Fibroblast of the aortic adventitia (primary cell): Measurements from ENCODE around the gene ZC2HC1B. TPM values are rescaled to one million over a fixed set of nuclear protein-coding genes. Genes with fewer than 3 reads are reported as not detected.

ENCODE experiments used
- DNase-seq: peaks from one replicate; pipeline ENCODE4 v3.0.0-alpha.2; 2010; ENCODE audit warnings: low read depth
- H3K4me3 ChIP-seq: 2 replicates; pipeline ENCODE4 v1.5.1; 2011; ENCODE audit warnings: low read depth, mild to moderate bottlenecking, control low read depth, low read length, moderate library complexity
- total RNA-seq: library from RNA; depleted of rRNA; stranded (reverse); fragments of >200 nt; gene quantifications from 2 replicates; pipeline ENCODE4 v1.2.3, GENCODE V29; 2012; ENCODE audit warnings: low replicate concordance
- TF ChIP-seq, protein P1 (sequence below): IDR thresholded peaks from 2 replicates; pipeline ENCODE4 v1.5.1; 2011; ENCODE audit warnings: mild to moderate bottlenecking, low read length, control low read depth, inconsistent platforms; ENCODE audit not compliant: insufficient read depth

ZC2HC1B gene
- total RNA-seq, 1 donor: not detected

DNA sequence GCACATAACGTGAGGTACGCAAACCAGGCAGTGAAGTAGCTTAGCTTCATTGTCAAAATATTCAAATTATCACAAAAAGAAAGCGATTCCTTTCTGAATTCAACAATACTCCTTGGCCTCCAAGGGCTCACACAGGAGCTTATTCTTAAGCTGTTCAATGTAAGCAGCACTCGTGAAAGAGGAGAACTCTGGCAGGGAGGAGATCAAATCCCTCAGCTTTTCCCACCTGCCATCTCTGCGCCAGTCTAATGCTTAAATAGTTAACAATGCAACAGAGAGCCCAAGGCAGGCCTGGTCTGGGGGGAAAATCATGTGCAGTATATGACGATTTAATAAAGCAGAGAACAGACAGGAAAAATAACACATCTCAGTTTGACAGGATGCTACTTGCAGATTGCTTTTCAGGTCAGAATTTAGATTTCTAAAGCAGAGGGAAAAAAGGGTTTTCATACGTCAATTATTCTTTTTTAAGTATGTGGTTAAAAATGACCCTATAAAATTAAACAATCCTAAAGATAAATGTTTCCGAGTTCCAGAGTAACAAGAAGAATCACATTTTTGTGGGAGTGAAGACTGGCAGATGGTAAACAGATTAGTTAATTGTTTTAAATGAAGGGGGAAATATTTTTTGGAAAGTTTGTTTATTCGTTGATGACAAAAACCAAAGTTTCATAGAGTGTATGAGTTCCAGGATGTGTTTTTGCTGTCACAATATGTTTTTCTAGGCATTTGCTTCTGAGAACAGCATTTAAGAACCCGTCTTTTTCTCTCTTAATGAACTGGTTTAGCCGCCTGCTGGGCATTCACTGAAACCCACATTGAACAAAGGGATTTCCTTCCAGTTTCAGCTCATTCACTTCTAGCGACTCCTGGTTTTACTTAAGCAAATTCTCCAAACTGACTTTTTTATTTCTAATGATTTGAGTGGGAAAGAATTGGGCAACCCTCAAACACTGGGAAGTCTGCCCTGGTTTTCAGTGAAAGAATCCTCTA is 97.9 kb downstream of the ZC2HC1B start:
- no peak overlapping the region for H3K4me3 ChIP-seq
- DNase-seq: peak; percentile 66
- TF ChIP-seq, protein P1, sequence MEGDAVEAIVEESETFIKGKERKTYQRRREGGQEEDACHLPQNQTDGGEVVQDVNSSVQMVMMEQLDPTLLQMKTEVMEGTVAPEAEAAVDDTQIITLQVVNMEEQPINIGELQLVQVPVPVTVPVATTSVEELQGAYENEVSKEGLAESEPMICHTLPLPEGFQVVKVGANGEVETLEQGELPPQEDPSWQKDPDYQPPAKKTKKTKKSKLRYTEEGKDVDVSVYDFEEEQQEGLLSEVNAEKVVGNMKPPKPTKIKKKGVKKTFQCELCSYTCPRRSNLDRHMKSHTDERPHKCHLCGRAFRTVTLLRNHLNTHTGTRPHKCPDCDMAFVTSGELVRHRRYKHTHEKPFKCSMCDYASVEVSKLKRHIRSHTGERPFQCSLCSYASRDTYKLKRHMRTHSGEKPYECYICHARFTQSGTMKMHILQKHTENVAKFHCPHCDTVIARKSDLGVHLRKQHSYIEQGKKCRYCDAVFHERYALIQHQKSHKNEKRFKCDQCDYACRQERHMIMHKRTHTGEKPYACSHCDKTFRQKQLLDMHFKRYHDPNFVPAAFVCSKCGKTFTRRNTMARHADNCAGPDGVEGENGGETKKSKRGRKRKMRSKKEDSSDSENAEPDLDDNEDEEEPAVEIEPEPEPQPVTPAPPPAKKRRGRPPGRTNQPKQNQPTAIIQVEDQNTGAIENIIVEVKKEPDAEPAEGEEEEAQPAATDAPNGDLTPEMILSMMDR: peak; percentile 56

DNA sequence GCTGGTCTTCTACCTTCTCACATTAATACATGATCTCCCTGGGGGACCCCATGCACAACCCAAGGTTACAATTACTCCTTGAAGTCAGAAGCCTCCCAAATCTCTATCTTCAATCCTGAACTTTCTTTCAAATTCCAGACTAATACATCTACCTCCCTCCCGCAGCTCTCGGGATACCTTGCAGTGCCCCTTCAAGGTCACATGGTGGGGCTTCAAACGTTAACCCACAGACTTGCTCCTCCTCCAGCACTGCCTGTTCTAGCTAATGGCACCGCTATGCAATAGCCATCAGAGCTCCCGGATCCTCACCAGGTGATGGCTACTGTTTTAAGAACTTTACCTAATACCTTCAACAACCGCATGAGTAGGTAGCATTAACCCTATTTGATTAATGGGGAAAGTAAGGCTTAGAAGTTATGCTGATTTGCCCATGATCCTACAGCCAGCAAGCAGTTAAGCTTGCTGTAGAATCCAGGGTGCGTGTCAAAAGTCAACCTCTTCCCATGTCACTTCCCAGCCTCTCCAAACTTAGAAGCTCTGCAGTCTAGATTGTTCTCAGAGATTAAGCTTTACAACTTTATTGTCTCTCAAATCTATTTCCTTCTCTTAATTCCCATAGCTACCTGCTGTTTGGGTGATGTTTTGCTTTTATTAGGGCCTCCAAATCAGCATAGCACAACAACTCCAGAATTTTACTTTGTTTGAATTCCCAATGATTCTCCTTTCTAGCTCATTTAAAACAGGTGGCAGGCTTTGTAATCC is 99.1 kb downstream of the ZC2HC1B start:
- TF ChIP-seq, protein P1: no peak
- H3K4me3 ChIP-seq: no peak overlapping the region
- DNase-seq: no peak

DNA sequence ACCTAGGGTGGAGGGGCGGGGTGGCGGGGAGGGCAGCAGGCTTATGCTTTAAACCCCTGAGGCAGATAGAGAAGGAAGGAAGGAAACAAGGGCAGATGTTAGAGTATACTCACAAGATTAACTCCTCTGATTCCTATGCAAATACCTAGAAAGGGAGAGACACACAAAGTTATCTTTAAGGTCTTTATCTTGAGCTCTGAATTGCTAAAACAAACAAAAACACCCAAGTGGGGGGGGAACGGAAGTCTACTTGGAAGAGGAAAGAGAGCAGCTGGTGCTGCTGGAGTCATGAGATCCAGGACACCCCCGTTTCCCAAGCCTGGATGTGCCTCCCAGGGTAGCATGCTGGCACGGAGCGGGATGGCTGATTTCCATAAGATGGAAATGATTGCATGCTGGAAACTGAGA is 100.4 kb downstream of the ZC2HC1B start:
- TF ChIP-seq, protein P1: no peak
- DNase-seq: no peak
- no peak overlapping the region for H3K4me3 ChIP-seq

DNA sequence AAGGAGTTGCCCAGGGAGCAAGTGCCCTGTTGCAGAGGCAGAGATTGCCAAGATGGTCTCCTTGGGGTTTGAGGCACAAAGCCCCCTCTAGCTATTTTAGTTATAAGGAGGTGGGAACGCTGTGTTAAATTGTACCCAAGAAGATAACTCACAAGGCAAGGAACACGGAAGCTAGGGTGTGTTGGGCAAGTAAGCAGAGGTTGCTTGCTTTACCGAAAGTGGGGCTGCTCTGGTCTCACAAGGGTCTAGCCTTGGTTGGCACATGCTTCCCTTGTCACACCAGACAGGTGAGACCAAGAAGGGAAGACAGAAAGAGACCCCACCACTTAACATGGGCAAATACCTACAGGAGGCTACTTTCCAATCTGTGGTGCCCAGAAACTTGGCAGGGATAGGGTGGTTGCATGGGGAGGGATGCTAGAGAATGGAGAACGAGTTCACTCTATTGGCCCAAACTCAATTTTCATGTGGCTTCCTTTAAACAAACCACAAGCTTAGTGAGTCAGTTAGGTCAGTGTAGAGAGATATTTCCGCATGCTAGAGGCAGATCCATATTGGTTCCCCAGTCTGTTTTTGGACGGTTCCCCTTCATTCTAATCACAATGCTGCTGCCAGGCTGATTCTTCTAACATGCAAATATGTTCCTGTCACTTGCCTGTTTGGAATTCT is 101.4 kb downstream of the ZC2HC1B start:
- TF ChIP-seq, protein P1: no peak

DNA sequence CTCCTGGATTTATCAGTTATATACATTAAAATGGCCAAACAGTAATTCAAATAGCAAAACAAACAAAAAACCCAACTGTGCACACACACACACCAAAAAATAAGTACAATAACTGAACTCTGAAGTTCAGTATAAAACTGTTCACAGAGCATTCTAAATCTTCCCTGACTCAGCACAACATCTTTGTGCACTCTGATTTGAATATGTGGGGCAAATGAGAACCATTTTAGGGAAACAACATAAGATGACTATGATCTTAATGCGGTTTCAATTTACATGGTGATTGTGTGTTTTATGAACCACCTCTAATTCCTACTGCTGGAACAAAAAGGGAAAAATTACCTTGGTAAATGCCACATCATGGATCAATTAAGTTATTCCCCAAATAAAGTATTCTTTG is 102.0 kb downstream of the ZC2HC1B start:
- DNase-seq: no peak
- no peak overlapping the region for H3K4me3 ChIP-seq
- TF ChIP-seq, protein P1: no peak

More for the DNA sequence above, 101.4 kb downstream of the ZC2HC1B start:
- peak; percentile 69 for DNase-seq
- H3K4me3 ChIP-seq: no peak overlapping the region

DNA sequence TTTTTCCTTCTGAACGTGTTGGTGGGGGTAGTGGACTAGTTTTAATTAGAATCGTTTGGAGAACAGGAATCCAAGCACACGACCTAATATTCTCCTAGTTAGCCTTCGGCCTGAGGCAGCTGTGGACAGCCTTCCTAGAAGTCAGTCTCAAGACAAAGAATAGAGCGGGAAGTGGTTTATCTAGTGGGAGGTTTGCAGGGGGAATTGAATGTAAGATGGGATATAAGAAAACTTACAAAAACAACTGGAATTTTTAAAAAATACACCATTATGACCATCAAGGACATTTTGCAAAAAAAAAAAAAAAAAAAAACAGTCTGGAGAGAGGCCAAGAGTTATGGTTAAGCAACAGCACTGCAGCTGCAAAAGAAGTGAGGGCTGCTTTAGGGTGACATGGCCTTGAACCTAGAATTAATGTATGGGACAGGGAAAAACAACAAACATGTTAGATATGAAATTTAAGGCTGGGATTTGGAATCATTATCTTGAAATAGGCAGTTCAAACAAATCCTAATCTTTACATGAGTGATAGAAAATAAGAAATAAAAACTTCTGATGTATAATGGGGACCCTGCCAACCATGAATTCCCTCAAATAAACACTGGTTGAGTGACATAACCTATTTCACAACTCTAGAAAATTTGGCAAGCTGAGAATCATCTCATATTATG is 103.6 kb downstream of the ZC2HC1B start:
- TF ChIP-seq, protein P1: no peak
- no peak overlapping the region for H3K4me3 ChIP-seq
- peak; percentile 69 for DNase-seq
